Muscle of leg (tissue), 16 donors: ENCODE data around the gene ACER3. TPM values are rescaled to one million over a fixed set of nuclear protein-coding genes. Genes with fewer than 3 reads are reported as not detected.
"Not testable (repeated sequence)": the region's sequence is repeated elsewhere in the genome, so short reads cannot be mapped to it uniquely, and the experiment has no call there.

Experiments used
- DNase-seq: peaks from one replicate; pipeline ENCODE4 v3.0.0; 2013
- H3K27ac ChIP-seq: one replicate; pipeline ENCODE4 v1.5.1; 2013; ENCODE audit warnings: mild to moderate bottlenecking, low read length, control low read depth
- H3K27me3 ChIP-seq: one replicate; pipeline ENCODE4 v1.6.1; 2013; ENCODE audit warnings: low read length; ENCODE audit not compliant: control insufficient read depth, insufficient read depth
- H3K36me3 ChIP-seq: one replicate; pipeline ENCODE4 v1.6.1; 2013; ENCODE audit warnings: low read length; ENCODE audit not compliant: control insufficient read depth, insufficient read depth
- H3K4me1 ChIP-seq: one replicate; pipeline ENCODE4 v1.6.1; 2013; ENCODE audit warnings: low read length; ENCODE audit not compliant: control insufficient read depth, insufficient read depth
- H3K4me3 ChIP-seq: one replicate; pipeline ENCODE4 v1.5.1; 2013; ENCODE audit warnings: low read length, control low read depth
- H3K9me3 ChIP-seq: replicated peaks from 2 replicates; pipeline ENCODE4 v1.6.1; 2013; ENCODE audit warnings: low read depth, low read length; ENCODE audit not compliant: control insufficient read depth
- WGBS: methylation state at CpG from one replicate; pipeline ENCODE4 v1.1.5; 2013; ENCODE audit warnings: missing lambda C conversion rate; ENCODE audit not compliant: insufficient coverage; 5-methylcytosine and 5-hydroxymethylcytosine counted together
- long read RNA-seq, 11 donors: transcript quantifications; one replicate each; lab custom pipeline, GENCODE V29; 2026
- polyA plus RNA-seq, 8 donors: library from polyadenylated mRNA; unstranded; fragments of 120-200 nt; gene quantifications; one replicate each; pipeline versions ENCODE4 v1.2.1 to v1.2.3, GENCODE V29; 2013; ENCODE audit warnings: inconsistent platforms in 1 of 8, low replicate concordance in 1 of 8; ENCODE audit not compliant: insufficient read length in 8 of 8, insufficient read depth in 1 of 8
- total RNA-seq: library from RNA; stranded (reverse); fragments of 120-200 nt; gene quantifications from one replicate; pipeline ENCODE4 v1.2.4, GENCODE V29; 2013

The ACER3 gene
- total RNA-seq (4.5 TPM), polyA plus RNA-seq (10 to 100 TPM in 1 of 8 donors, 1 to 10 TPM in 7; 4.9 to 10.3 (median 6.1) TPM)
- long read RNA-seq, donor 1, full-length matches to known transcripts: 1 of 1 reads
- long read RNA-seq, donor 1, partial matches to known transcripts: 0 of 1 reads
- long read RNA-seq, donor 1, other reads (novel, unspliced or antisense): 0 of 1 reads
- long read RNA-seq, donor 2: 0 reads
- long read RNA-seq, donor 3, full-length matches to known transcripts: 1 of 1 reads
- long read RNA-seq, donor 3, partial matches to known transcripts: 0 of 1 reads
- long read RNA-seq, donor 3, other reads (novel, unspliced or antisense): 0 of 1 reads
- long read RNA-seq, donor 4, full-length matches to known transcripts: 2 of 2 reads
- long read RNA-seq, donor 4, partial matches to known transcripts: 0 of 2 reads
- long read RNA-seq, donor 4, other reads (novel, unspliced or antisense): 0 of 2 reads
- long read RNA-seq, donor 5, full-length matches to known transcripts: 4 of 4 reads
- long read RNA-seq, donor 5, partial matches to known transcripts: 0 of 4 reads
- long read RNA-seq, donor 5, other reads (novel, unspliced or antisense): 0 of 4 reads
- long read RNA-seq, donor 6, full-length matches to known transcripts: 2 of 2 reads
- long read RNA-seq, donor 6, partial matches to known transcripts: 0 of 2 reads
- long read RNA-seq, donor 6, other reads (novel, unspliced or antisense): 0 of 2 reads
- long read RNA-seq, donor 7, full-length matches to known transcripts: 3 of 3 reads
- long read RNA-seq, donor 7, partial matches to known transcripts: 0 of 3 reads
- long read RNA-seq, donor 7, other reads (novel, unspliced or antisense): 0 of 3 reads
- long read RNA-seq, donor 8, partial matches to known transcripts: 0 of 1 reads
- long read RNA-seq, donor 8, other reads (novel, unspliced or antisense): 0 of 1 reads
- long read RNA-seq, donor 9, full-length matches to known transcripts: 2 of 2 reads
- long read RNA-seq, donor 9, partial matches to known transcripts: 0 of 2 reads
- long read RNA-seq, donor 9, other reads (novel, unspliced or antisense): 0 of 2 reads
- long read RNA-seq, donor 10, full-length matches to known transcripts: 3 of 3 reads
- long read RNA-seq, donor 10, partial matches to known transcripts: 0 of 3 reads
- long read RNA-seq, donor 10, other reads (novel, unspliced or antisense): 0 of 3 reads
- long read RNA-seq, donor 11, full-length matches to known transcripts: 1 of 1 reads
- long read RNA-seq, donor 11, partial matches to known transcripts: 0 of 1 reads
- long read RNA-seq, donor 11, other reads (novel, unspliced or antisense): 0 of 1 reads

DNA sequence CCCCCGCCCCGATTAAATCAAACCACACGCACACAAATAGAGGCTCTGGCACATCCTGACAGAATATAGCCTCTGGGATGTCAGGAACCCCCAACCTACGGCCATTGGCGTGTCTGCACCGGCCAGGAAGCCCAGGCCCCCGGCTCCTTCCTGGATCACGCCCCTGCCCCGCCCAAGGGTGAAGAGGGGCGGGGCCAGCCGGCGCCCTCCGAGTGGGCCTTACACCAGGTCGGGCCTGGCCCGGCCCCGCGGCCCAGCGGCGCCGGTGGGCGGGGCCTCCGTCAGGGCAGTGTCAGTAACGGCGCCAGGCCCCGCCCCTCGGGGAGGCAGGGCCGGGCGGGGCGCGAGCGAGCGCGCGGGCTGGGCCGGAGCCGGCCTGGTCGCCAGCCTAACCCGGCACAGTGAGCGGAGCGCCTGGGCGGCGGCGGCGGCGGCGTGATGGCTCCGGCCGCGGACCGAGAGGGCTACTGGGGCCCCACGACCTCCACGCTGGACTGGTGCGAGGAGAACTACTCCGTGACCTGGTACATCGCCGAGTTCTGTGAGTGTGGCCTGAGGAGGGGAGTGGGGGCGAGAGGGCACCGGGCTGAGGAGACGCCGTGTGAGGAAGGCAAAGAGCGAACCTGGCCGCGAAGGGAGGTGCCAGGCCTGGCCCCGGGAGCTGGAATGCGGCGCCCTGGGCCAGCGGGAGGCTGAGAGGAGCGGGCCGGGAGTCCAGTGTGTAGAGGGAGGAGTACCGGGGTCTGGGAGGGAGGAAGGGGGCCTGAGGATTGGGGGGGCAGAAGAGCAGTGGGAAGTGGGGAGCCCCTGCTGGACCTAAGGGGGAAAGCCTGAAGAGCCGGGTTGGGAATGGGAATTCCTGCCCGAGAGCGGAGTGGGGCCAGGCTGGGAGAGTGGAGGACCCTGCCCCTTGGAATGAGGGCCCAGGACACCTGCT, at the start of gene ACER3:
Gene ACER3, plus strand, starts transcription at position 380 of the 937 bp plus-strand sequence. Its CDS starts 59 bp downstream, at position 439.
- WGBS: under 1% methylated on average over 70 of the region's 73 CpGs
- no peaks in the 10 kb centered on the region for H3K9me3 ChIP-seq
- peak; percentile 93 for DNase-seq
- H3K27me3 ChIP-seq: no peaks in the 10 kb centered on the region
- H3K4me1 ChIP-seq: peaks cover 14% of the 10 kb centered on the region
- H3K27ac ChIP-seq: peak within 1 kb of the TSS; percentile 83
- no peaks in the 10 kb centered on the region for H3K36me3 ChIP-seq
- peak within 1 kb of the TSS; percentile 88 for H3K4me3 ChIP-seq

DNA sequence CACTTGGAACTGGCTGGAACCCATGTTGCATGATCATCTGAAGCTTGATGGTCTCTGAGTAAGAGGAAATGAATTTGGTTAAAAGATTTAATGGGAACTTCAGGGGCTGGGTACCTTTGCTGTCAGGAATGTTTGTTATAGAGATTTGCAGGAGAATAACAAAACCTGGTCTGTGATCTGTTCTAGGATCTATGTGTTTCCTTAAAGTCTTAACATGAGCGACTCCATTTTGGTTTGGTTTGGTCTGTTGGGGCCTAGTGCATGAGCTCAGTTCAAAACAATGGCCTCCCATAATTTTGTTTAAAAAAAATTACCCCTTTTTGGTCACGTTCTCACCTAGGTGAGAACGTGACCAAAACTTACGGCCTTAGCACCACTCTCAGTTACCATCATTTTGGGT, 49.5 kb upstream of the ACER3 start:
- Histone ChIP-seq H3K4me1 (peaks cover 8% of the 10 kb centered on the region), H3K36me3 (no peaks in the 10 kb centered on the region), H3K27me3 (peaks cover 4% of the 10 kb centered on the region), H3K27ac (no peak overlapping the region), H3K4me3 (no peak overlapping the region), H3K9me3 (peaks cover 6% of the 10 kb centered on the region)
- no peak for DNase-seq
- 94% methylated on average over 3 of the region's 4 CpGs for WGBS

DNA sequence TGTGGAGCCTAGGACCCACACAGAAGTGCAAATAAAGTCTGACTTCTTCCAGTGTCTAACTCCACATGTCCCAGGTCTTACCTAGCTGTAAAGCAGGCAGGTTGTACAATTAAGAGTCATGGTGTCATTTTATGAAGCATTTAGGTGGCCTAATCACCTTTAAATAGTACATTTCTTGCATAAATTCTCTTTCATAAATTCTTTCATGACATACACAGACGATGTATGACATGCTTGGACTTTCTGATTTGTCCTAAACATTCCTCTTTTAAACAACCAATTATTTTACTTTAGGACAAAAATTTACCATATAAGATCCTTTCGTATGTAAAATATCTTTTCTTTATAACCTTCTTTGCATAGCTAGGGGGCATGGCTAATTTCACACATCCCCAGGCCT, 46.3 kb upstream of the ACER3 start:
- H3K36me3 ChIP-seq: no peaks in the 10 kb centered on the region
- H3K4me1 ChIP-seq: no peaks in the 10 kb centered on the region
- no peaks in the 10 kb centered on the region for H3K27me3 ChIP-seq
- H3K4me3 ChIP-seq: no peak overlapping the region
- H3K9me3 ChIP-seq: peaks cover 8% of the 10 kb centered on the region
- 100% methylated on average over 1 of the region's 2 CpGs for WGBS
- H3K27ac ChIP-seq: no peak overlapping the region
- no peak for DNase-seq

DNA sequence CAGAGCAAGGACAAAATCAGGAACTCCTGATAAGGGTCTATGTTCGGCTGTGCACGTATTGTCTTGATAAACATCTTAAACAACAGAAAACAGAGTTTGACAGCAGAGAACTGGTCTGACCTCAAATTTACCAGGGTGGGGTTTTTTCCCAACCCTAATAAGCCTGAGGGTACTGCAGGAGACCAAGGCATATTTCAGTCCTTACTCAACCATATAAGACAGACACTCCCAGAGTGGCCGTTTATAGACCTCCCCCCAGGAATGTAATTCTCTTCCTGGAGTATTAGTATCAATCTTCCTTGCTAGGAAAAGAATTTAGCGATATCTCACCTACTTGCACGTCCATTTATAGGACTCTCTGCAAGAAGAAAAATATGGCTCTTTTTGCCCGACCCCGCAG, 45.0 kb upstream of the ACER3 start:
- not testable (repeated sequence) for H3K27ac ChIP-seq, H3K9me3 ChIP-seq, H3K36me3 ChIP-seq, H3K27me3 ChIP-seq, H3K4me1 ChIP-seq, DNase-seq, H3K4me3 ChIP-seq
- 95% methylated on average over 4 of the region's 7 CpGs for WGBS

DNA sequence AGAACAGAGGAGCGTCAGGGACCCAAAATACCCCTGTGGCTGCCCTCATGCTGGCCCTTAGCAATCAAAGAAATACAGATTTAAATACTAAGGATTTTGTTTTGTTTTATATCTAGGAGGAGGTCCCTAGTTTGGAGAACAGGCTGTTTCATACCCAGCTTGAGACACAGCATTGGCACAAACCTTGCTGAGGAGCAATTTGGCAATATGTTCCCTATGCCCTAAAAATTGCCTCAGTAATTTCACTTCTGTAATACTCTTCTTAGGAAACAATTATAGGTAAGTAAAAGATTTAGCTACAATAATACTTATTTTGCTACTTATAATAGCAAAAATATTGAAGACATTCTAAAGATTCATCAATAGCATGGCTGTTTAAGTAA, 40.5 kb upstream of the ACER3 start:
- H3K4me3 ChIP-seq: no peak overlapping the region
- DNase-seq: no peak
- no peak overlapping the region for H3K27ac ChIP-seq
- no peaks in the 10 kb centered on the region for H3K27me3 ChIP-seq
- no CpG with 5 or more reads among the region's 1 CpG for WGBS
- H3K36me3 ChIP-seq: no peaks in the 10 kb centered on the region
- peaks cover 6% of the 10 kb centered on the region for H3K9me3 ChIP-seq
- H3K4me1 ChIP-seq: peaks cover 8% of the 10 kb centered on the region

DNA sequence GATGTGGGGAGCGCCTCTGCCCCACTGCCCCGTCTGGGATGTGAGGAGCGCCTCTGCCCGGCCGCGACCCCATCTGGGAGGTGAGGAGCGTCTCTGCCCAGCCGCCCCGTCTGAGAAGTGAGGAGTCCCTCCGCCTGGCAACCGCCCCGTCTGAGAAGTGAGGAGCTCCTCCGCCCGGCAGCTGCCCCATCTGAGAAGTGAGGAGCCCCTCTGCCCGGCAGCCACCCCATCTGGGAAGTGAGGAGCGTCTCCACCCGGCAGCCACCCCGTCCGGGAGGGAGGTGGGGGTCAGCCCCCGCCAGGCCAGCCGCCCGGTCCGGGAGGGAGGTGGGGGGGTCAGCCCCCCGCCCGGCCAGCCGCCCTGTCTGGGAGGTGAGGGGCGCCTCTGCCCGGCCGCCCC, 39.3 kb upstream of the ACER3 start:
- H3K9me3 ChIP-seq, H3K4me1 ChIP-seq, H3K4me3 ChIP-seq, H3K27ac ChIP-seq, H3K36me3 ChIP-seq, DNase-seq, H3K27me3 ChIP-seq: not testable (repeated sequence)
- 96% methylated on average over 4 of the region's 29 CpGs for WGBS

DNA sequence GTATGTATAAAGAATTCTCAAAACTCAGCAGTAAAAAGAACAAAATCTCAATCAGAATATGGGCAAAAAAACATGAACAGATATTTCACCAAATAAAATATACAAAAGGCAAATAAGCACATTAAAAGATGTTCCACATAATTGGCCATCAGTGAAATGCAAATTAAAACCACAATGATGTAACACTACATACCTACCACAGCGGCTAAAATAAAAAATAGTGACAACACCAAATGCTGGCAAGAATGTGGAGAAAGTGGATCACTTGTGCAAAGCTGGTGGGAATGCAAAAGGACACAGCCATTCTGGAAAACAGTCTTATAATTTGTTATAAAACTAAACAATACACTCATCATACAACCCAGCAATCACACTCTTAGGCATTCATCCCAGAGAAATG, 38.3 kb upstream of the ACER3 start:
- no peak for DNase-seq
- H3K36me3 ChIP-seq: no peaks in the 10 kb centered on the region
- H3K27me3 ChIP-seq: no peaks in the 10 kb centered on the region
- H3K9me3 ChIP-seq: no peaks in the 10 kb centered on the region
- no peak overlapping the region for H3K27ac ChIP-seq
- peaks cover 8% of the 10 kb centered on the region for H3K4me1 ChIP-seq
- no peak overlapping the region for H3K4me3 ChIP-seq
- WGBS: no CpG with 5 or more reads among the region's 1 CpG

DNA sequence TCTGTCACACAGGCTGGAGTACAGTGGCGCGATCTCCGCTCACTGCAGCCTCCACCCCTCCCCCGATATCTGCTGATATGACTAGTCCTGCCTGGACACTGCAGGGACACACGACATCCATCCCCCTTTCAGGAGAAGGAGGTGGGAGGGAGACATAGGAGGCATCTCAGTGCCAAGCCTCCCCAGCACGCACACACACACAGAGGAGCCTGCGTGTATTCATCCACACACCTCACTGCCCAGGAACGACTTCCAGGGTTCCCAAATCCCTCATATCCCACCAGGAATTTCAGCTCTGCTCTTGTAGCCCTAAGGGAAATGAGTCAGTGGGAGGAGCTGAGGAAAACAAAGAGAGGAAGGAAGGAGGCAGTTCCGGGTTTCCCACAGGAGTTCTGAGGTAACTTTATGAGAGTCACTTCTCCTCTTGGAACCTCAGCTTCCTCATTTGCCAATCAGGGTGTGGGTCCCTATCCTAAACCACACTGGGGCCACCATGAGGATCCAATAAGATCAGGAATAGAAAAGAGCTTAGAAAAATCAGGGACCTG, 37.2 kb upstream of the ACER3 start:
- Histone ChIP-seq H3K9me3 (no peaks in the 10 kb centered on the region), H3K4me3 (no peak overlapping the region), H3K27me3 (no peaks in the 10 kb centered on the region), H3K4me1 (peaks cover 8% of the 10 kb centered on the region), H3K27ac (peak overlapping the region; percentile 85), H3K36me3 (no peaks in the 10 kb centered on the region)
- DNase-seq: peak; percentile 68
- WGBS: no CpG with 5 or more reads among the region's 9 CpGs
